OCI-LY1 (cell line): ENCODE results near the gene KRT16.

ENCODE experiments used
- EZH2 ChIP-seq: fragments of 200-600 bp; sonication (generic), shearing (Covaris generic); IDR thresholded peaks from 2 replicates; pipeline ENCODE4 v1.8.0; 2017; ENCODE audit warnings: borderline replicate concordance, mixed run types, mild to moderate bottlenecking, antibody characterized with exemption, low read length, moderate library complexity, mixed read lengths
- TF ChIP-seq, protein P1 (sequence below): fragments of 200-600 bp; sonication (generic), shearing (Covaris generic); IDR thresholded peaks from 2 replicates; pipeline ENCODE4 v1.5.1; 2017; ENCODE audit warnings: mild to moderate bottlenecking, antibody characterized with exemption, low read length, moderate library complexity, mixed read lengths

DNA sequence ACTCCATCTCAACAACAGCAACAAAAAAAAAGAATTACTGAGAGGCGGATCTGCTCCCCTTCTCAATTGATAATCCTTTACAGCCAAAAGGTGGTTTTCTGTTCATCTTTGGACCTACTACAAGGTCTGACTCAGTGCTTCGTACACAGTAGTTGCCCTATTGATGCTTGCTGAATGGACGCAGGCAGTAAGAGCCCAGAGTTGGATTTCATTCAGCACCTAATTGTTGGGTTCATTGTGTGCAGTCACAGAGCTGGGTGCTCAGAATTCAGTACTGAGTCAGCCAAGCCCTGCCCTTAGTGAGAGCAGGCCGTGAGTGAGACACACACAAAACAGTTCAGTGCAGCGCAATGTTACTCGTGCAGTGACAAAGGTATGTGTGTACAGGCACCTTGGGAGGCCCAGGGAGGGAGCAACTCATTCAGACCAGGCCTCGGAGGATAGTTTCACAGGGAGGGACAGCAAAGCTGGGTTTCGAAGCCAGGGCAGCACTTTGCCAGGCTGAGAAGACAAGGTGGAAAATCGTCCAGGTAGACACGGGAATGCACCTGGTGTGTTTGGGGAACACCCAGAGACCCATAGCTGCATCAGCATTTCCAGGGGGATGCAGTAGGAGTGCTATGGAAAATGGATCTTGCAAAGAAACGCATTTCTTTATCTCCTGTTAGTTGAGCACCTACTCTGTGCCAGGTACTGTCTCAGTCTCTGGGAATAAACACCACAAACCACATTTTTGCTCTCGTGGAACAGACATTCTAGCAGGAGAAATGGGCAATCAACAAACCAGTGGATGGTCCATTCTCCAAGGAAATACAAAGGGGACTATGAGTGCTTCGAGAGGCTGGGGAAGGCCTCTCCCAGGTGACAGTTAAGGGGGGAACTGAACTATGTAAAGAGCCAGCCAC, 29.9 kb upstream of the KRT16 start:
- TF ChIP-seq, protein P1, sequence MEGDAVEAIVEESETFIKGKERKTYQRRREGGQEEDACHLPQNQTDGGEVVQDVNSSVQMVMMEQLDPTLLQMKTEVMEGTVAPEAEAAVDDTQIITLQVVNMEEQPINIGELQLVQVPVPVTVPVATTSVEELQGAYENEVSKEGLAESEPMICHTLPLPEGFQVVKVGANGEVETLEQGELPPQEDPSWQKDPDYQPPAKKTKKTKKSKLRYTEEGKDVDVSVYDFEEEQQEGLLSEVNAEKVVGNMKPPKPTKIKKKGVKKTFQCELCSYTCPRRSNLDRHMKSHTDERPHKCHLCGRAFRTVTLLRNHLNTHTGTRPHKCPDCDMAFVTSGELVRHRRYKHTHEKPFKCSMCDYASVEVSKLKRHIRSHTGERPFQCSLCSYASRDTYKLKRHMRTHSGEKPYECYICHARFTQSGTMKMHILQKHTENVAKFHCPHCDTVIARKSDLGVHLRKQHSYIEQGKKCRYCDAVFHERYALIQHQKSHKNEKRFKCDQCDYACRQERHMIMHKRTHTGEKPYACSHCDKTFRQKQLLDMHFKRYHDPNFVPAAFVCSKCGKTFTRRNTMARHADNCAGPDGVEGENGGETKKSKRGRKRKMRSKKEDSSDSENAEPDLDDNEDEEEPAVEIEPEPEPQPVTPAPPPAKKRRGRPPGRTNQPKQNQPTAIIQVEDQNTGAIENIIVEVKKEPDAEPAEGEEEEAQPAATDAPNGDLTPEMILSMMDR: no peak
- no peak for TF ChIP-seq EZH2
